GM18502 (cell line): ENCODE measurements around the gene PAM16.
"Not testable (repeated sequence)": the region's sequence is repeated elsewhere in the genome, so short reads cannot be mapped to it uniquely, and the experiment has no call there.

Source experiments
- ATAC-seq: cut with Tn5 transposase; IDR thresholded peaks from one replicate; pipeline ENCODE4 v1.9.1; 2021; ENCODE audit warnings: mild to moderate bottlenecking; ENCODE audit not compliant: unreplicated experiment, poor library complexity

The PAM16 gene

GRCh38 chr16:4338125-4338582, 13.0 kb downstream of the PAM16 start:
- ATAC-seq: no peak

DNA sequence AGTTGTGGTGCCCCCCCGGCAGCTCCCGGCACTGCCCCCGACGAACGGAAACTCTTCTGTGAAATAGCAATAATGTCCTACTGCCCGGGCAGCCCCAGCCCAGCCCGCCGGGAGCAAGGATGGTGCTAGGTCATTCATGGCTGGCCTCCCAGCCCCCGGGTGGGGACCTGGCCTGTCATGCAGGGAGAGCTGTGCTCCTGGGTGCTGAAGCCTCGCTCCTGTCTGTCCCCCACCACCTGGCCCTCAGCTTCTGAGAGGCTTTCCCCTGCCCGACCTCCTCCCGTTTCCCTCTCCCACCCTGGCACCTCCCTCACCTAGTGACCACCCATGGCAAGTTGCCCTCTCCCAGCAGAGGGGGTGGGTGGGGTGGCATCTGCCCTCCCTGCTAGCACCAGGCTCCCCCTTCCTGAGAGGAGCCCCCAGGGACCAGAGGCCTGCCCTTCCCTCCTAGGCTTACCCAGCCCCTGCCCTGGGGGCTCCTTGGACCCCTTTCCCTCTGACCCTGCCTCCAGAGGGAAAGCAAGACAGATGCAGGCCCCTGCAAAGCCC, 13.5 kb downstream of the PAM16 start:
- no peak for ATAC-seq

DNA sequence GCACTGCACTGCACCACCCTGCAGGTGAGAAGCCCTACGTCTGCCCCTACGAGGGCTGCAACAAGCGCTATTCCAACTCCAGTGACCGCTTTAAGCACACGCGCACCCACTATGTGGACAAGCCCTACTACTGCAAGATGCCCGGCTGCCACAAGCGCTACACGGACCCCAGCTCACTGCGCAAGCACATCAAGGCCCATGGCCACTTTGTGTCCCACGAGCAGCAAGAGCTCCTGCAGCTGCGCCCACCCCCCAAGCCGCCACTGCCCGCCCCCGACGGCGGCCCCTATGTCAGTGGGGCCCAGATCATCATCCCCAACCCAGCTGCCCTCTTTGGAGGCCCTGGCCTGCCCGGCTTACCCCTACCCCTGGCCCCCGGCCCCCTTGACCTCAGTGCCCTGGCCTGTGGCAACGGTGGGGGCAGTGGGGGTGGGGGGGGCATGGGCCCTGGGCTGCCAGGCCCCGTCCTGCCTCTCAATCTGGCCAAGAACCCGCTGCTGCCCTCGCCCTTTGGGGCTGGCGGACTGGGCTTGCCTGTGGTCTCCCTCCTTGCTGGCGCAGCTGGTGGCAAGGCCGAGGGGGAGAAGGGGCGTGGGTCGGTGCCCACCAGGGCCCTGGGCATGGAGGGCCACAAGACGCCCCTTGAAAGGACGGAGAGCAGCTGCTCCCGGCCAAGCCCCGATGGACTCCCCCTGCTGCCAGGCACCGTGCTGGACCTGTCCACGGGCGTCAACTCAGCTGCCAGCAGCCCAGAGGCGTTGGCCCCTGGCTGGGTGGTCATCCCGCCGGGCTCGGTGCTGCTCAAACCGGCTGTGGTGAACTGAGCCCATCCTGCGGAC, 14.2 kb downstream of the PAM16 start:
- no peak for ATAC-seq

DNA sequence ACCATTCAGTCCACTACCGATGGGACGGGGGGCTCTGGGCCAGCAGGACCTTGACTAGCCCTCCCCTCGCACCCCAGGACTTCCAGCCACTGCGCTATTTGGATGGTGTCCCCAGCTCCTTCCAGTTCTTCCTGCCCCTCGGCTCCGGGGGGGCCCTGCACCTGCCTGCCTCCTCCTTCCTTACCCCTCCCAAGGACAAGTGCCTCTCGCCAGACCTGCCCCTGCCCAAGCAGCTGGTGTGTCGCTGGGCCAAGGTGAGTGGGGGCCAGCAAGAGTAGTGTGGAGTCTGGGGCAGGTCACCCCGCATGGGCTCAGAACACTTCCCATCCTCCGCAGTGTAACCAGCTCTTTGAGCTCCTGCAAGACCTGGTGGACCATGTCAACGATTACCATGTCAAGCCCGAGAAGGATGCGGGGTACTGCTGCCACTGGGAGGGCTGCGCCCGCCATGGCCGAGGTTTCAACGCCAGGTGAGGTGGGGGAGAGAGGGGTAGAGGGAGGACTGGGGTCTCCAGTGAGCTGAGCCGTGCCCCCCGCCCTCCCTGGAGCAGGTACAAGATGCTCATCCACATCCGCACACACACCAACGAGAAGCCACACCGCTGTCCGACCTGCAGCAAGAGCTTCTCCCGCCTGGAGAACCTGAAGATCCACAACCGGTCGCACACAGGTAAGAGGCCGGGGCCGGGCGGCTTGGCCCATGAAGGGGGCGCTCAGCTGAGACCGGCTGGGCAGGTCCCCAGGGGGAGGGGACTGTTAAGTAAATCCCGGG, 16.2 kb downstream of the PAM16 start:
- ATAC-seq: no peak

DNA sequence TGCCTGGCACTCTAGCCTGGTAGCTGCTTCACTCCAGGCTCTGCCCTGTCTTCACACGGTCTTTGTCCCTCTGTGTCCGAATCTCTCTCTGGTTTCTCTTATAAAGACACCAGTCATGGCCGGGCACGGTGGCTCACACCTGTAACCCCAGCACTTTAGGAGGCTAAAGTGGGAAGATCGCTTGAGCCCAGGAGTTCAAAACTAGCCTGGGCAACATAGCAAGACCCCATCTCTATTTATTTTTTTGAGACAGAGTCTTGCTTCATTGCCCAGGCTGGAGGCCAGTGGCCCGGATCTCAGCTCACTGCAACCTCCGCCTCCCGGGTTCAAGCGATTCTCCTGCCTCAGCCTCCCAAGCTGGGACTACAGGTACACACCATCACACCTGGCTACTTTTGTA, 17.4 kb downstream of the PAM16 start:
- not testable (repeated sequence) for ATAC-seq

DNA sequence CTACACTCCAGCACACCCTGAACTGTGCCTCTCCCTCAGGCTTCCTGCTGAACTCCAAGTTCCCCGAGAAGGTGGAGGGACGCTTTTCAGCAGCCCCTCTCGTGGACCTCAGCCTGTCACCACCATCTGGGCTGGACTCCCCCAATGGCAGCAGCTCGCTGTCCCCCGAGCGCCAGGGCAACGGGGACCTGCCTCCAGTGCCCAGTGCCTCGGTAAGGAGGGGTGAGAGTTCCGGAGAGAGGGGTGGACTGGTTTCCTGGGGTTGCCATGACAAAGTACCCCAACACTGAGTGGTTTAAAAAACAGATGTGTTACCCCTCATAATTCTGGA, 17.8 kb downstream of the PAM16 start:
- ATAC-seq: no peak

DNA sequence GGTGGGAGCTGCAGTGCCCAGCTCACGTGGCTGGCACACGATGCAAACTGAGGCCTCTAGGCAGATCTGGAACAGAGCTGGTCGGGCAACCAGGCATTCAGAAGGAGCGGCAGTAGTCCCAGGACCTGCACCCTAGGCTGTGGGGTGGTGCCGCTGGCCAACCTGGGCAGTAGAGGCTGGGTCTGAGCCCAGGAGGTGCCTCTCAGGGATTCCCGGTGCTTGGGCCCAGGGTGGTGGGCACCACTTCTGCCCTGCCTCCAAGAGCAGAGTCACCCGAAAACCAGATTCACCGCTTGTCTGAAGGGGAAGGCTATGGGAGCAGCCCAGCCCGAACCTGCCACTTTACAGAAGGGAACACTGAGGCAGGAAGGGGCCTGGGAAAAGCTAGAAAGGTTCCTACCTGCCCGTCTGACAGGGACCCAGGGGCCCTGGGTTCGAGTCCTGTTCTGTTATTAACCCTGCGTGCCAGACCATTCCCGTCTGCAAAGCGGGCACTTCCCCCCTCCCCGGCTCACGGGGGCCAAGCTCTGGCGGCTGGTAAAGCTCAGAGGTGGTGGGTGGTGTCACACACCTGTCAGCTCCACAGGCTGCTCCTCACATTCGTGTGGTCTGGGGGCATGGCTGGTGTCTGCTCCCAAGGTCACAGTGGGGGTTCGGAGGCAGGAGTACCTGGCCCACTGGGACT, 18.4 kb downstream of the PAM16 start:
- no peak for ATAC-seq

- no peak for ATAC-seq
Observed at GRCh38 chr16:4332083-4332482, 19.0 kb downstream of the PAM16 start.

GRCh38 chr16:4330277-4330874, 20.7 kb downstream of the PAM16 start:
- no peak for ATAC-seq

GRCh38 chr16:4328782-4329775, 22.0 kb downstream of the PAM16 start:
- ATAC-seq: no peak

DNA sequence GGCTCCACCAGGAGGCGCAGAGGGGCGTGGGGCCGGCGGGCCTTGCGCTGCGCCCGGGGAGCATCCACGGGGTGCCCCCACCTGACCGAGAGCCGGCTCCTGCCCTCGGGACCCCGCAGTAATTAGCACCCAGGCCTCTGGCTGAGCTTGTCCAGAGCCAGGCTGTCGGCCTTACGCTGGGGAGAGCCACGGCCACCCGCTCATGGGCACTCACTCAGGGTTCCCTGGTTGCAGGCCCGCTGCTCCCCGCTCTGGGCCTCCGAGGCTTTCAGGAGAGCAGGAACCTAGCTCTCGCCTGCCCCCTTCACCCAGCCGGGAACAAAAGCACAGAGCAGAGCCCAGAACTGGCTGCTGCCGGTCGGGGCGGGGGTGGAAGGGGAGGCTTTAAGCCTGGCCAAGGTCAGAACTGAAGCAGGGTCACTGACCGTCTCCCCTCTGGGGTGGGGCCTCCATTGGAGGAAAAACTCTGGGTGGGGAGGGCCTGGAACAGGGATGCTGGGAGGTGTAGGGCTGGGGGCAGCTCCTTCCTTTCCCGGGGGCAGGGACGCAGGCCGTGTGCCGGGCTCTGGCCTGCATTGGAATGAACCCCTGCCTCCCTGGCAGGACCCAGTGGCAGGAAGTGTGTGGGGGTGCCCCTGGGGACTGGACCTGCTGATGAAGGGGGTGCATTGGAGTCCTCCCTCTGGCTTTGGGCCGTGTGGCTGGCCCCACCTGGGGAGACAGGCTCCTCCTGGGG, 22.9 kb downstream of the PAM16 start:
- ATAC-seq: no peak

- no peak for ATAC-seq
Observed at GRCh38 chr16:4327386-4328045, 23.6 kb downstream of the PAM16 start.

GRCh38 chr16:4325253-4325758, 25.8 kb downstream of the PAM16 start:
- ATAC-seq: no peak

DNA sequence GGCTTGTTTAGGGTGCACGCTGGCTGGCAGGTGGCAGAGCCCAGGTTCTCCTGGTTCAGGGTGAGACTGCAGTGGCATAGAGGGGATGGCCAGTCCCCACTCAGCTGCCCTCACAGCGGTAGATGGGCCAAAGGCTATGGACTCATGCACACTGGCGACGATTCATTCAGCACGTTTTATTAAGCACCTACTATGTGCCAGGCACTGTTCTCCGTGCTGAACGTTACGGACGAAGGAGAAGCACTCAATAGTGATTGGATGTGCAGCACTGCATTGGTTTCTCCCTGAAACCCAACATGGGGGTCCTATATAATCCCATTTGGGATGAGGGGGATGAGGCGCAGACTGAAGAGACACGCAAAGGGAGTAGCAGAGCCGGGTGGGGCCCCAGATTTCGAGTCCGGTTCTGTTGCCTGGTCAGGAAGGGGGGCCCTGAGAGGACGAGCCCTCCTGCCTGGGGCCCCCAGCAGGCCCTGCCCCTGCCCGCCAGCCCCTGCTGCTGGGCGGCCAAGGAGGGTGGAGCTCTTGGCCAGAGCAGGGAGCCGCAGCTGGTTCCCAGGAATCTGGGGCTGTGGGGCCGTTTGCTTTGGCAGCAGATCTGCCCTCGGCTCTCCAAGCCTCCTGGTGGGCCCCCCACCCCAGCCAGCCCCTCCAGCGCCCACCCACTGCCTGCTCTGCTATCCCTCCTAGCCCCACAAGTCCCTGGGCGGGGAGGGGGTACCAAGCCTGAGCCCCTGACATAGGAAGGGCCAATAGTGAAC, 26.4 kb downstream of the PAM16 start:
- ATAC-seq: no peak

- no peak for ATAC-seq
Observed at GRCh38 chr16:4323845-4324488, 27.2 kb downstream of the PAM16 start.

GRCh38 chr16:4323071-4323844, 27.9 kb downstream of the PAM16 start:
- no peak for ATAC-seq
